DND-41 (cell line): ENCODE results near the gene SLC44A3.

Experiments used
- ATAC-seq: fragments of 200-7000 bp; cut with Tn5 transposase; 3 replicates; pipeline ENCODE4 v1.9.1; 2021; ENCODE audit warnings: low read depth; ENCODE audit not compliant: insufficient read depth
- DNase-seq: peaks from one replicate; pipeline ENCODE4 v3.0.0-alpha.2; 2020
- H2AFZ ChIP-seq: 2 replicates; pipeline ENCODE4 v1.6.0; 2012; ENCODE audit warnings: low read depth, low read length
- H3K27ac ChIP-seq: 2 replicates; pipeline ENCODE4 v1.5.1; 2012; ENCODE audit warnings: low read length, inconsistent platforms
- H3K27me3 ChIP-seq: fragments of 200-600 bp; sonication (generic); 2 replicates; pipeline ENCODE4 v1.6.0; 2012; ENCODE audit warnings: low read length, mild to moderate bottlenecking, inconsistent platforms; ENCODE audit not compliant: insufficient read depth, poor library complexity
- H3K36me3 ChIP-seq: 2 replicates; pipeline ENCODE4 v1.5.1; 2012; ENCODE audit warnings: low read length, inconsistent platforms; ENCODE audit not compliant: insufficient read depth
- H3K4me1 ChIP-seq: 2 replicates; pipeline ENCODE4 v1.5.1; 2012; ENCODE audit warnings: mild to moderate bottlenecking, low read length; ENCODE audit not compliant: insufficient read depth
- H3K4me2 ChIP-seq: 2 replicates; pipeline ENCODE4 v1.6.0; 2012; ENCODE audit warnings: mild to moderate bottlenecking, moderate library complexity, low read length, inconsistent platforms; ENCODE audit not compliant: insufficient read depth
- H3K4me3 ChIP-seq, 2 experiments: fragments of 200-600 bp in 1 of 2; shearing (Covaris generic) in 1 of 2; 2 replicates each; pipeline ENCODE4 v1.5.1; 2012 to 2016; ENCODE audit warnings: inconsistent platforms in 2 of 2, low read length in 2 of 2, mild to moderate bottlenecking in 2 of 2, low read depth in 1 of 2, moderate library complexity in 1 of 2
- H3K79me2 ChIP-seq: 2 replicates; pipeline ENCODE4 v1.6.0; 2012; ENCODE audit warnings: low read length, inconsistent platforms; ENCODE audit not compliant: insufficient read depth
- H3K9ac ChIP-seq: 2 replicates; pipeline ENCODE4 v1.6.0; 2012; ENCODE audit warnings: low read depth, mild to moderate bottlenecking, inconsistent platforms, low read length, moderate library complexity
- H3K9me3 ChIP-seq: 2 replicates; pipeline ENCODE4 v1.5.1; 2012; ENCODE audit warnings: low read length, moderate library complexity, mild to moderate bottlenecking, inconsistent platforms; ENCODE audit not compliant: insufficient read depth, severe bottlenecking
- H4K20me1 ChIP-seq: 2 replicates; pipeline ENCODE4 v1.6.0; 2012; ENCODE audit warnings: low read length; ENCODE audit not compliant: insufficient read depth
- CTCF ChIP-seq: IDR thresholded peaks from 2 replicates; pipeline ENCODE4 v1.5.1; 2012; ENCODE audit warnings: borderline replicate concordance, low read length, moderate library complexity, mild to moderate bottlenecking; ENCODE audit not compliant: poor library complexity, severe bottlenecking; ENCODE audit errors: extremely low read depth
- EZH2 ChIP-seq: IDR thresholded peaks from 3 replicates; pipeline ENCODE4 v1.6.1; 2012; ENCODE audit warnings: borderline replicate concordance, low read depth, mild to moderate bottlenecking, moderate library complexity, low read length, inconsistent platforms; ENCODE audit not compliant: severe bottlenecking

Gene SLC44A3

GRCh38 chr1:94926126-94926914, 106.2 kb downstream of the SLC44A3 start:
- DNase-seq (no peak), ATAC-seq (no peak)
- no peak overlapping the region for H3K27ac ChIP-seq
- peaks cover 4% of the 10 kb centered on the region for H3K9me3 ChIP-seq
- H3K36me3 ChIP-seq: no peaks in the 10 kb centered on the region
- H3K4me2 ChIP-seq: no peak overlapping the region
- no peaks in the 10 kb centered on the region for H3K4me1 ChIP-seq
- no peak overlapping the region for H2AFZ ChIP-seq
- H3K27me3 ChIP-seq: no peaks in the 10 kb centered on the region
- H4K20me1 ChIP-seq: no peaks in the 10 kb centered on the region
- no peak overlapping the region for H3K4me3 ChIP-seq
- no peak for TF ChIP-seq CTCF
- no peak for TF ChIP-seq EZH2
- H3K9ac ChIP-seq: no peak overlapping the region
- no peaks in the 10 kb centered on the region for H3K79me2 ChIP-seq

DNA sequence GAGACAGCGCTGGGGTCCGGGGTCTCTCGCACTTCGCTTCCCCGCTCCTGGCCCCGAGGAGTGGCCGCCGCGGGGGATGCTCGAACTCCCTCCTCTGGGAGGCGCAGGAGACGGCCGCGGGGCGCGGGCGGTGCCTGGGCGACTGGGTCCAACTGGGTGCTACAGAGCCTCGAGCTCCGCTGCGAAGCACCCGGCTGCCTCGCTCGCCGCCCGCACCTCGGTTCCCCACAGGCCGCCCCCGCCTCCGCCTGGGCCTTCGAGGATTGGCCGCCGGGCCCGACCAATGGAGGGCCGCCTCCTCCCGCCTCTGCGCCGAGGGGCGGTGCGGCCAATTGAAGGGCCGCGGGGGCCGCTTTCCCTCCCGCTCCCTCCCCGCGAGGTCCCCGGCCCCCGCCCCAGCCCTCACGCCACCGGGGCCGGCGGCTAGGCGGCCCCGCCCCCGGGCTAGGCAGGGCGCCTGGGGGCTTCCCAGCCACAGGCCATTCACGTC, 106.8 kb downstream of the SLC44A3 start, which contains the start of gene CNN3:
Gene CNN3, minus strand, starts transcription at position 196 of the 490 bp plus-strand sequence. CDS start 216 bp downstream, outside the sequence.
- Histone ChIP-seq H4K20me1 (no peaks in the 10 kb centered on the region), H3K36me3 (no peaks in the 10 kb centered on the region), H3K4me2 (no peak within 1 kb of the TSS), H3K9ac (no peak within 1 kb of the TSS), H3K9me3 (peaks cover 4% of the 10 kb centered on the region), H3K79me2 (no peaks in the 10 kb centered on the region), H3K4me3 (no peak within 1 kb of the TSS), H3K27me3 (no peaks in the 10 kb centered on the region), H3K4me1 (no peaks in the 10 kb centered on the region), H3K27ac (no peak within 1 kb of the TSS), H2AFZ (no peak within 1 kb of the TSS)
- ATAC-seq (no peak), DNase-seq (no peak)
- TF ChIP-seq CTCF (no peak), EZH2 (no peak)

GRCh38 chr1:94927405-94928175, 107.4 kb downstream of the SLC44A3 start:
- Histone ChIP-seq H3K36me3 (no peaks in the 10 kb centered on the region), H3K27ac (no peak overlapping the region), H2AFZ (no peak overlapping the region), H3K27me3 (no peaks in the 10 kb centered on the region), H3K4me2 (no peak overlapping the region), H4K20me1 (no peaks in the 10 kb centered on the region), H3K79me2 (no peaks in the 10 kb centered on the region), H3K9me3 (peaks cover 4% of the 10 kb centered on the region), H3K4me3 (no peak overlapping the region), H3K4me1 (no peaks in the 10 kb centered on the region), H3K9ac (no peak overlapping the region)
- DNase-seq (no peak), ATAC-seq (no peak)
- TF ChIP-seq CTCF: no peak
- no peak for TF ChIP-seq EZH2
